Ectodermal cell (in vitro differentiated cells): ENCODE results near the gene F8A1. TPM values are rescaled to one million over a fixed set of nuclear protein-coding genes. Genes with fewer than 3 reads are reported as not detected.
"Not testable (repeated sequence)": the region's sequence is repeated elsewhere in the genome, so short reads cannot be mapped to it uniquely, and the experiment has no call there.

ENCODE experiments used
- H3K27ac ChIP-seq: 2 replicates; pipeline ENCODE4 v1.7.0; 2013; ENCODE audit warnings: mild to moderate bottlenecking, low read depth, low read length; ENCODE audit not compliant: insufficient read depth, poor library complexity, severe bottlenecking
- H3K27me3 ChIP-seq: 2 replicates; pipeline ENCODE4 v1.7.0; 2013; ENCODE audit warnings: mild to moderate bottlenecking, low read length; ENCODE audit not compliant: insufficient read depth, control insufficient read depth, poor library complexity, severe bottlenecking
- H3K36me3 ChIP-seq: one replicate; pipeline ENCODE4 v1.7.0; 2013; ENCODE audit warnings: low read length; ENCODE audit not compliant: control insufficient read depth, insufficient read depth
- H3K4me1 ChIP-seq: one replicate; pipeline ENCODE4 v1.7.0; 2013; ENCODE audit warnings: low read length; ENCODE audit not compliant: control insufficient read depth, insufficient read depth
- H3K4me3 ChIP-seq: 2 replicates; pipeline ENCODE4 v1.7.0; 2013; ENCODE audit warnings: low read depth, low read length, control low read depth; ENCODE audit not compliant: insufficient read depth
- H3K9me3 ChIP-seq: 2 replicates; pipeline ENCODE4 v1.7.0; 2013; ENCODE audit warnings: mild to moderate bottlenecking, low read length, moderate library complexity; ENCODE audit not compliant: control insufficient read depth
- WGBS, 2 experiments: methylation state at CpG; one replicate each; pipeline ENCODE4 v1.1.7; 2013; ENCODE audit warnings: missing lambda C conversion rate in 2 of 2; 5-methylcytosine and 5-hydroxymethylcytosine counted together
- polyA plus RNA-seq, 4 experiments: library from polyadenylated mRNA; stranded (reverse); fragments of 50-300 nt; gene quantifications; one replicate each; pipeline ENCODE4 v1.2.3, GENCODE V29; 2013

Gene F8A1
- 20.3 TPM for polyA plus RNA-seq (2013, experiment 1 of 4)
- polyA plus RNA-seq (2013, experiment 2 of 4): 18.3 TPM
- polyA plus RNA-seq (2013, experiment 3 of 4): 15.9 TPM
- polyA plus RNA-seq (2013, experiment 4 of 4): 19.7 TPM

GRCh38 chrX:154886069-154886788 is at the start of gene F8A1:
TSS of gene F8A1 (plus strand) at chrX:154886355. CDS start at chrX:154886375, 20 bp downstream.
- not testable (repeated sequence) for H3K4me3 ChIP-seq, H3K9me3 ChIP-seq, H3K27me3 ChIP-seq, H3K27ac ChIP-seq, H3K4me1 ChIP-seq, H3K36me3 ChIP-seq
- no CpG with 5 or more reads among the region's 91 CpGs for WGBS, 2 experiments

GRCh38 chrX:154840856-154841255 is 45.3 kb upstream of the F8A1 start:
- Histone ChIP-seq H3K36me3 (no peaks in the 10 kb centered on the region), H3K9me3 (no peaks in the 10 kb centered on the region), H3K27ac (no peak overlapping the region), H3K27me3 (no peaks in the 10 kb centered on the region), H3K4me1 (no peaks in the 10 kb centered on the region), H3K4me3 (no peak overlapping the region)
- WGBS, 2 experiments: no CpG with 5 or more reads among the region's 2 CpGs

GRCh38 chrX:154850957-154851611 is 35.1 kb upstream of the F8A1 start:
- H3K4me1 ChIP-seq: no peaks in the 10 kb centered on the region
- H3K4me3 ChIP-seq: no peak overlapping the region
- H3K36me3 ChIP-seq: no peaks in the 10 kb centered on the region
- no peak overlapping the region for H3K27ac ChIP-seq
- no peaks in the 10 kb centered on the region for H3K9me3 ChIP-seq
- H3K27me3 ChIP-seq: no peaks in the 10 kb centered on the region
- 100% methylated on average over 1 of the region's 1 CpG; no CpG with 5 or more reads in 1 of the 2 experiments for WGBS, 2 experiments

- H3K27me3 ChIP-seq: no peaks in the 10 kb centered on the region
- H3K4me1 ChIP-seq: no peaks in the 10 kb centered on the region
- H3K9me3 ChIP-seq: no peaks in the 10 kb centered on the region
- H3K27ac ChIP-seq: no peak overlapping the region
- no peak overlapping the region for H3K4me3 ChIP-seq
- no peaks in the 10 kb centered on the region for H3K36me3 ChIP-seq
Observed at GRCh38 chrX:154855256-154855655, 30.9 kb upstream of the F8A1 start.

- not testable (repeated sequence) for H3K9me3 ChIP-seq, H3K27ac ChIP-seq, H3K36me3 ChIP-seq, H3K4me3 ChIP-seq, H3K4me1 ChIP-seq, H3K27me3 ChIP-seq
Observed at GRCh38 chrX:154868522-154868921, 17.6 kb upstream of the F8A1 start.

DNA sequence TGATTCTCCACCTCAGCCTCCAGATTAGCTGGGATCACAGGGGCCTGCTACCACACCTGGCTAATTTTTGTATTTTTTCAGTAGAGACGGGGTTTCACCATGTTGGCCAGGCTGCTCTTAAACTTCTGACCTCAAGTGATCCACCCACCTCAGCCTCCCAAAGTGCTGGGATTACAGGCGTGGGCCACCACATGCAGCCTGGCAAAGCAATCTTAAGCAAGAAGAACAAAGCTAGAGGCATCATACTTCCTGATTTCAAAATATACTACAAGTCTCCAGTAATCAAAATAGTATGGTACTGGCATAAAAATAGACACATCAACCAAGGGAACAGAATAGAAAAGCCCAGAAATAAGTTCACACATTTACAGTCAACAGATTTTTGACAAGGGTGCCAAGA is 12.8 kb upstream of the F8A1 start:
- WGBS, 2 experiments: 66 to 87% methylated on average over 2 of the region's 2 CpGs
- no peaks in the 10 kb centered on the region for H3K27me3 ChIP-seq
- H3K27ac ChIP-seq: no peak overlapping the region
- no peak overlapping the region for H3K4me3 ChIP-seq
- H3K36me3 ChIP-seq: no peaks in the 10 kb centered on the region
- no peaks in the 10 kb centered on the region for H3K4me1 ChIP-seq
- no peaks in the 10 kb centered on the region for H3K9me3 ChIP-seq

DNA sequence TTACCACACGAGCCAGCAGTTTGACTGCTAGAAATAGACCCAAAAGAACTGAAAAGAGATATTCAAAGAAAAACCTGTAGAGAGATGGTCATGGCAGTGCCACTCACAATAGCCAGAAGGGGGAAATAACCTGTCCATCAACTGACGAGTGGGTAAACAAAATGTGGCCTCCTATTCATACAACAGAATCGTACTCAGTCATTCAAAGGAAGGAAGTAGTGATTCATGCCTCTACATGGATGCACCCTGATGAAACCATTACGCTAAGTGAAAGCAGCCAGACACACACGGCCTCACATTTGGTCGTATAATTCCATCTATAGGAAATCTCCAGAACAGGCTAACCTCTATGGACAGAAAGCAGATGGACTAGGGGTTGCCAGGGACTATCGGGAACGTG is 2.1 kb upstream of the F8A1 start:
- no CpG with 5 or more reads among the region's 8 CpGs for WGBS, 2 experiments

GRCh38 chrX:154885057-154885456 is 1.1 kb upstream of the F8A1 start:
- not testable (repeated sequence) for H3K27ac ChIP-seq, H3K4me3 ChIP-seq, H3K36me3 ChIP-seq, H3K4me1 ChIP-seq, H3K27me3 ChIP-seq, H3K9me3 ChIP-seq
- WGBS, 2 experiments: no CpG with 5 or more reads among the region's 33 CpGs

More for the DNA sequence above, 2.1 kb upstream of the F8A1 start:
- H3K9me3 ChIP-seq, H3K36me3 ChIP-seq, H3K4me3 ChIP-seq, H3K27ac ChIP-seq, H3K4me1 ChIP-seq, H3K27me3 ChIP-seq: not testable (repeated sequence)

DNA sequence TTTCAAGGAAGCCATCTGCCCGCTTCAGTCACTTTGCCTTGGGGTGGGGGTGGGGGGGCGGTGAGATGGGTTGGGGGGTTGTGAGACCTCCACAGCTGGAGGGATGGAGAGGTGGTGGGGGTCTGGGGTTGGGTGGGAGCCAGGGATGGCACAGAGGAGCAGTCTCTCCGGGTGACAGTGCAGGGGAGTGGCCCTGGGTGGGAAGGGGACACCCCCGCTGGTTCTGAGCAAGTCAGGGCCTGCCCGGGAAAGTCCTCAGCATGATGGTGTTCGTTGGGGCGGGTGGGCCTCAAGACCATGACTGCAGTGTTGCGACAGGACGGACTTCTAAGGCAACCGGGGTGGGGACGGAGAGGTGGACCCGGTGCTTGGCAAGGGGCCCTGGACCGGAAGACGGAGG is 606 bp upstream of the F8A1 start:
- H3K9me3 ChIP-seq, H3K27ac ChIP-seq, H3K4me3 ChIP-seq, H3K4me1 ChIP-seq, H3K36me3 ChIP-seq, H3K27me3 ChIP-seq: not testable (repeated sequence)
- WGBS, 2 experiments: 100% methylated on average over 1 of the region's 14 CpGs; no CpG with 5 or more reads in 1 of the 2 experiments

- WGBS, 2 experiments: no CpG with 5 or more reads among the region's 62 CpGs
- not testable (repeated sequence) for H3K36me3 ChIP-seq, H3K4me1 ChIP-seq, H3K27me3 ChIP-seq, H3K27ac ChIP-seq, H3K9me3 ChIP-seq, H3K4me3 ChIP-seq
Observed at GRCh38 chrX:154886789-154887221, 650 bp downstream of the F8A1 start.
